ENCODE measurements around the gene NFIB. TPM values are rescaled to one million over a fixed set of nuclear protein-coding genes. Genes with fewer than 3 reads are reported as not detected.

Gene NFIB
- total RNA-seq, 4 donors from 2014 or later, result 85.3 to 173 (median 115) TPM

DNA sequence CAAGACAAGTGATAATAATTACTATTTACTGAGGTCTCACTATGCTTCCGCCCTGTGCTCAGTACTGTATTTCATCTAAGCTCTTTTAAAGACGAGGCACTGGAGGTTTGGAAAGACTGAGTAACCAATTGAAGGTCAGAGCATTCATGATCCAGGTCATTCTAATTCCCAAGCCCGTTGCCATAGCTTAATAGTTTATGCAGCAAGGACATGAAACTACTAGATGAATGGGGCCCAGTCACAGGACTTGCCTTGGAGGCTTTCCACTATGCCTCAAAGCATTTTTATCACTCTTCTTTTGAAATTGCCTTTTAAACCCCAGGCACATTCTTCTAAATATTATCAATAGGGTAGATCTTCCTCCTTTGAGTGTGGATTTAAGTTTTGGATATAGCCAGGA, 17.2 kb upstream of the NFIB start:
- H3K36me3 ChIP-seq, result no peaks in the 10 kb centered on the region
- no peaks in the 10 kb centered on the region for H3K4me1 ChIP-seq
- no peak for TF ChIP-seq POLR2A (IDR thresholded peaks at IDR 0.05)
- TF ChIP-seq, protein P1, sequence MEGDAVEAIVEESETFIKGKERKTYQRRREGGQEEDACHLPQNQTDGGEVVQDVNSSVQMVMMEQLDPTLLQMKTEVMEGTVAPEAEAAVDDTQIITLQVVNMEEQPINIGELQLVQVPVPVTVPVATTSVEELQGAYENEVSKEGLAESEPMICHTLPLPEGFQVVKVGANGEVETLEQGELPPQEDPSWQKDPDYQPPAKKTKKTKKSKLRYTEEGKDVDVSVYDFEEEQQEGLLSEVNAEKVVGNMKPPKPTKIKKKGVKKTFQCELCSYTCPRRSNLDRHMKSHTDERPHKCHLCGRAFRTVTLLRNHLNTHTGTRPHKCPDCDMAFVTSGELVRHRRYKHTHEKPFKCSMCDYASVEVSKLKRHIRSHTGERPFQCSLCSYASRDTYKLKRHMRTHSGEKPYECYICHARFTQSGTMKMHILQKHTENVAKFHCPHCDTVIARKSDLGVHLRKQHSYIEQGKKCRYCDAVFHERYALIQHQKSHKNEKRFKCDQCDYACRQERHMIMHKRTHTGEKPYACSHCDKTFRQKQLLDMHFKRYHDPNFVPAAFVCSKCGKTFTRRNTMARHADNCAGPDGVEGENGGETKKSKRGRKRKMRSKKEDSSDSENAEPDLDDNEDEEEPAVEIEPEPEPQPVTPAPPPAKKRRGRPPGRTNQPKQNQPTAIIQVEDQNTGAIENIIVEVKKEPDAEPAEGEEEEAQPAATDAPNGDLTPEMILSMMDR (IDR thresholded peaks at IDR 0.05), result no peak
- no peaks in the 10 kb centered on the region for H3K9me3 ChIP-seq
- no peak overlapping the region for H3K4me3 ChIP-seq
- H3K27ac ChIP-seq, result no peak overlapping the region
- no peaks in the 10 kb centered on the region for H3K27me3 ChIP-seq
- intact Hi-C loops (cut with DNase I; ENCODE audit: low total_unique reads), result no loop called here
- DNase-seq, result no peak

DNA sequence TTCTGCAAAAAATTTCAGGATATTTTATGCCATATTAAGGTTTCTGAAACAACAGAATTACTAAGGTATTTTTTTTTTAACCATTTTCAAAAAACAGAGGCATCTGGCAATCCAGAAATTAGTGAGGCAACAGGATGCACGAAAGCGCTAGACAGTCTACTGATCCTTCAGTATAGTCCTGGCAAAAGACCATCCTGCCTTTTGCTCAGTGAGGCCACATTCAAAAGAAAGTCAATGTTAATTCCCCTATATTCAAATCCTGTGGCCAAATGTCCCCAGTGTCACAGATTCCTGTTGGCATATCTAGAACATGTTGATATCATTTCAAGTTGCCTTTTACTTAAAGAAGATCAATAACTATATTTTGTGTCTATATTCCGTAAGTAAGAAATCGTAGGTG, 13.1 kb upstream of the NFIB start:
- no peaks in the 10 kb centered on the region for H3K27me3 ChIP-seq
- H3K36me3 ChIP-seq, result no peaks in the 10 kb centered on the region
- TF ChIP-seq POLR2A (IDR thresholded peaks at IDR 0.05), result no peak
- TF ChIP-seq, protein P1 (IDR thresholded peaks at IDR 0.05), result no peak
- H3K27ac ChIP-seq, result no peak overlapping the region
- H3K4me1 ChIP-seq, result no peaks in the 10 kb centered on the region
- no peaks in the 10 kb centered on the region for H3K9me3 ChIP-seq
- intact Hi-C loops (cut with DNase I; ENCODE audit: low total_unique reads), result no loop called here
- no peak overlapping the region for H3K4me3 ChIP-seq
- DNase-seq, result no peak

DNA sequence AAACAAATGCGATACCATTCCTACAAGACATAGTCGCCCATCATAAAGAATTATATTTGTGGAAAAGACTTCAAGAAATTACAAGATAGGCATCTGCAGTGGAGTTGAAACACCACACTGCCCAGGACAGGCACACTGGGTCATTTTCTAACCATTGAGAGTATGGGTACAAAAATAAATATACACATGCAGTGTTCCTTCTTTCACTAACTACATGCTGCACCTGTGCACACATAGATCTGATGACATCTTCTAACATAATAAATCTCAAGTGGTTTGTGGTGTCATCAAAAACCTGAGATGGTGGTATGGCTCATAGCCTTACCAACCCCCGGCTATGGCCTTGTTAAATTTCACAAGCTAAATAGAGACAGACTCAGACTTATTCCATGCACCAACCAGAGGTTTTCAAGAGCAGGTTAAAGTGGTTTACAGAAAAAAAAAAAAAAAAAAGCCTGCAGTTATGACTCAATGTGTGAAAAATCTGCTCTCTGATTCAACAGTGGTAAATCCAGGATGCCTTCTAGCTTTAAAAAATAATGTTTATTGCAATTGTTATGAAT, 12.4 kb upstream of the NFIB start:
- Histone ChIP-seq H3K9me3 (no peaks in the 10 kb centered on the region), H3K36me3 (no peaks in the 10 kb centered on the region), H3K27ac (no peak overlapping the region)

DNA sequence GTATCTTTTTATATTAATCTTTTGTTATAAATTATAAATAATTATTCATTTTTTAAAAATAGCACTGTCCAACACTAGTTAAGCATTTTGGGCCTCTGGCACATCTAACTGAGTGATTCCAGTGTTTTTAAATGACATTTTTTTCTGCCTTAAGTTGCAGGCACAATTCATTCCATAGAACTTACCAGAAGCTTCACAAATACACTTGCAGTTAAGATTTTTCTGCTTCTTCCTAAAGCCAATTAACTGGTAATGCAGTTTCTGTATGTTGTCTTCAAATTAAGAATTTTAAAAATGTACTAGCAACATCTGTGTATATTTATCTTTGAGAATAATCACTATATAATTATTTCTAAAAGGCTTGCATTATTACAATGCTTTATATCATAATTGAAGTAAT, 11.2 kb upstream of the NFIB start:
- no peak for DNase-seq
- no peaks in the 10 kb centered on the region for H3K27me3 ChIP-seq
- no peak for TF ChIP-seq POLR2A (IDR thresholded peaks at IDR 0.05)
- TF ChIP-seq, protein P1 (IDR thresholded peaks at IDR 0.05), result no peak
- no peaks in the 10 kb centered on the region for H3K36me3 ChIP-seq
- no peaks in the 10 kb centered on the region for H3K9me3 ChIP-seq
- no peak overlapping the region for H3K27ac ChIP-seq
- H3K4me3 ChIP-seq, result no peak overlapping the region
- intact Hi-C loops (cut with DNase I; ENCODE audit: low total_unique reads), result no loop called here
- peaks cover 0 to 2% of the 10 kb centered on the region in 2 donors for H3K4me1 ChIP-seq

More for the DNA sequence above, 12.4 kb upstream of the NFIB start:
- TF ChIP-seq, protein P1 (IDR thresholded peaks at IDR 0.05), result no peak
- no peak for TF ChIP-seq POLR2A (IDR thresholded peaks at IDR 0.05)
- no peak for DNase-seq
- no peaks in the 10 kb centered on the region for H3K27me3 ChIP-seq
- intact Hi-C loops (cut with DNase I; ENCODE audit: low total_unique reads), result no loop called here
- H3K4me1 ChIP-seq, result no peaks in the 10 kb centered on the region
- H3K4me3 ChIP-seq, result no peak overlapping the region

DNA sequence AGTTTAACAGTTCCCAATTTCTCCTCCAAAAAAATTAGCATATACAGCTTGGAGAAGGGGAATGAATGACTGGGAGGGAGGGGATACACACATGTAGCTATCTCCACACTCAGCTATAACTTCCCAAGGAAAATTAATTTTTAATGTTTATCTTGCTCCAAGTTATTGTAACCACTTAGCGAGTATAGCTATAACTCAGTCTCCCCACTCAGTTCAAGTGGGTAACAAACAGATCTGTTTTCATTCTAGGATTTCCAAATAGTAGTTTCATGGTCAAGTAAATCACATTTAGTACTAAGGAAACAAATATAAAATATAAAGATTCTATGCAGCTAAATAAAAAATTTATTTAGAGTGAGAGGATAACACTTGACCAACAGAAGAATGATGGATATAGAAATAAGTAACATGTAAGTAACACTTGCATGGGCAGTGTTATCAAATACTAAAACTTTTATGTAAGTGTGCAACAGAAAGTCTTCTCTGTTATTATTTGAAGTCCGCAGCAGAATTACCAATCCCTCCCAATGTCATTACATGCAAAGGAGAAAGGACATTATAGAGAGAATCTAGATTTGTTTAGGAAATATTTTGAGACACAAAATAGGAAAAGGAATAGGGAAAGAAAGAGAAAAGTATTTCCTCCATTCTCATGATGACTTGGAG, 10.2 kb upstream of the NFIB start:
- Histone ChIP-seq H3K27me3 (no peaks in the 10 kb centered on the region), H3K36me3 (no peaks in the 10 kb centered on the region), H3K4me1 (peaks cover 0 to 7% of the 10 kb centered on the region in 2 donors), H3K9me3 (no peaks in the 10 kb centered on the region), H3K4me3 (no peak overlapping the region), H3K27ac (peak overlapping the region; percentile 95 to 98)
- no peak for DNase-seq
- no peak for TF ChIP-seq POLR2A (IDR thresholded peaks at IDR 0.05)
- TF ChIP-seq, protein P1 (IDR thresholded peaks at IDR 0.05), result no peak
- intact Hi-C loops (cut with DNase I; ENCODE audit: low total_unique reads), result no loop called here

Measured in uterus (tissue), 4 donors.